ENCODE data around the gene LMBRD2.

DNA sequence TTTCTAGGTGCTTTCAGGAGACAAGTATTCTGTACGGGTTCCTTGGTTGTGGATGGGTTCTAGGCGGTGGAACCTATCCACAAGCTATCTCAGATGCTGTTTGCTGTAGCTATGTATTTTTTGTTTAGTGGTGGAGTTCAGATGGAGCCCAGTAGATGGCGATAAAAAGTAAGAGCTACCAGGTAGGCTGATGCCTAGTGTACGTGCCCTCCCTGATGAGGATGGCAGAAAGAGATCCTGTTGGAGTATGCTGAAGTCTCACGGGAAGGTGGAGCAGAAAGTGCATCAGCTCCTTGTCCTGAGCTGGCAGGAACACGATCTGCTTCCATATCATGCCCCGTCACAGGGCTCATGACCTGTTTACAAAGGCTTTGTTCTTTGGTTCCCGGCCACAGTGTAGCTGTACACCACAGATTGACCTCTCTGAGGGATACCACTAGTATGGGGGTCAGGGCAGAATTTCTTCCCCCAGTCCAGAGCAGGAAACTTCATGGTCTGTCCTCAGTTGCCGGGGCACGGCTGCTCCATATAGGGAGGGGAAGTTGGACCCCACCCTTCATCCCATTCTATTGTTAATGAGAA, 72.4 kb downstream of the LMBRD2 start:
- TF ChIP-seq EZH2 (IDR thresholded peaks at IDR 0.05; ENCODE audit: insufficient read depth, poor library complexity, severe bottlenecking) (no peak), EZH2phosphoT487 (IDR thresholded peaks at IDR 0.05; ENCODE audit: insufficient read depth, low read depth) (no peak)

All from GM23248 (cell line).